Activated naive CD8-positive, alpha-beta T cell (primary cell): ENCODE data around the gene ARMH2.
"Not testable (repeated sequence)": the region's sequence is repeated elsewhere in the genome, so short reads cannot be mapped to it uniquely, and the experiment has no call there.

Experiments used
- H3K27ac Mint-ChIP-seq: one replicate; pipeline ENCODE4 v1.8.0; 2021; ENCODE audit warnings: mixed read lengths
- H3K27me3 Mint-ChIP-seq: one replicate; pipeline ENCODE4 v1.8.0; 2021; ENCODE audit warnings: mixed read lengths
- H3K36me3 Mint-ChIP-seq: one replicate; pipeline ENCODE4 v1.8.0; 2021; ENCODE audit warnings: mixed read lengths
- H3K4me1 Mint-ChIP-seq: one replicate; pipeline ENCODE4 v1.8.0; 2021; ENCODE audit warnings: low read depth, mixed read lengths
- H3K4me3 Mint-ChIP-seq: one replicate; pipeline ENCODE4 v1.8.0; 2021; ENCODE audit warnings: mild to moderate bottlenecking, mixed read lengths
- H3K9me3 Mint-ChIP-seq: one replicate; pipeline ENCODE4 v1.8.0; 2021; ENCODE audit warnings: low read depth, mixed read lengths

Gene ARMH2

DNA sequence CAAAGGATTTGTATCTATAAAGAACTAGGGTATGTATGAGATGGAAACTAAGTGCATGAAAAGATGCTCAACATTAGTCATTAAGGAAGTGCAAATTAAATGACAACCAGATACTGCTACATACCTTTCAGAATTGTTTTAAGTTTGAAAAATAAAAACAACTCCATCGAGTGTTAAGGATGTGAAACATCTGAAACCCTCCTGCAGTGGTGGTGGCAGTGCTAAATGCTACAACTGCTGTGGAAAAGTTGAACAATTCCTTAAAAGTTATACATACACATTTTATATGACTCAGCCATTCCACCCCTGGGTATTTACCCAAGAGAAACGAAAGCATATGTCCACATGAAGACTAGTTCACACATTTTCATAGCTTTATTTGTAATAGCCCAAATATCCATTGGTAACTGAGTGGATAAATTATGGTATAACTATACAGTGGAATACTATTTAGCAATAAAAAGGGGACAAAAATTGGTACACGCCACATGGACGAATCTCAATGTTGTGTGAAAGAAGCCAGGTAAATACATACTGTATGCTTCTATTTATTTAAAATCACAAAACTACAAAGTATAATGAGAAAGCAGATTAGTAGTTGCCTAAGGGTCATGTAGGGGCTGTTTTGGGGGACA is 10.6 kb downstream of the ARMH2 start:
- H3K4me3 Mint-ChIP-seq = peak overlapping the region; percentile 28
- no peaks in the 10 kb centered on the region for H3K27me3 Mint-ChIP-seq
- H3K4me1 Mint-ChIP-seq = peaks cover 16% of the 10 kb centered on the region
- H3K36me3 Mint-ChIP-seq = peaks cover 21% of the 10 kb centered on the region
- no peaks in the 10 kb centered on the region for H3K9me3 Mint-ChIP-seq
- peak overlapping the region; percentile 72 for H3K27ac Mint-ChIP-seq

DNA sequence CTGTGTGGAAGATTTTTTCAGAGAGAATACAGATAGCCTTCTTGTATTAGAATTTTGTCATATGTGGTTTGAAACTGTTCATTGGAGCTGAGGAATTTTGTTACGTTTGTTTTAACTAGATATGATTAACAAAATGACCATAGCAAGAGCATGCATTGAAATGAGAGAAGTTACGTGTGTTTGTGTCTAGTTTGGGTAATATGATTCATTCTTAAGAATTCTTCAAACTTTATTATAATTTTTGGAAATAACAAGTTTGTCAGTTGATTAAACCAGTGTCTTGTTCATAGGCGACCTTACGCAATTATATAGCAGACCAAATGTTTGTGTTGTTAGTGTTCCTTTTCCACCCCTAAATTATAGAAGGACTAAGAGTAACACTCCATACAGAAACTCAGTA is 18.5 kb downstream of the ARMH2 start:
- Mint-ChIP-seq H3K9me3 (no peaks in the 10 kb centered on the region), H3K27ac (no peak overlapping the region), H3K36me3 (peaks cover 20% of the 10 kb centered on the region), H3K27me3 (no peaks in the 10 kb centered on the region), H3K4me1 (peaks cover 26% of the 10 kb centered on the region), H3K4me3 (no peak overlapping the region)

DNA sequence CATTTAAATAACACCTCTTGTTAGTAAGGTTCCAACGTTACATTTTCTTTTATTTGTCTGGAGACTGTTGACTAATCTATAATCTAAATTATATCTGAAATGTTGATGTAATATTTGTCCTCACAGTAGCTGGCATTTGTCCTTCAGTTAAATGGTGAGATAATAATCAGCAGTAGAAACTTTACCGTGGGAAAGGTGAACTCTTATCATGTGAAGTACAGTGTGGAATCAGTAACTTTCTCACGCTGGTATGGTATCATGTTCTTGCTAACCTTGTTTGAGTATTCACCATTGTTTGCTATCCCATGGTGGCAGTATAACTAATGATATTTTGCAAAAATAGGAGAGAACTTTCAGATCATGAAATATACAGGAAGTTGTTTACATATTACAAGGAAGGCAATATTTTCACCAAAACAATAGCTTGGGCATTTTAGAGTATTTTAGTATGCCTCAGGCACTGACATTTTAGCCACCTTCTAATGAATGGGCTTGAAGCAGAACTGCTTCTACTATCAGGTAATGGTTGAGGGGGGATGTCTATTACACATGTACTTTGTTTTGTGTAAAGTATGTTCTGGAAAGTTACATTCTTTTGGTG is 19.2 kb downstream of the ARMH2 start:
- H3K4me1 Mint-ChIP-seq = peaks cover 26% of the 10 kb centered on the region
- H3K27ac Mint-ChIP-seq = no peak overlapping the region
- no peaks in the 10 kb centered on the region for H3K27me3 Mint-ChIP-seq
- peaks cover 19% of the 10 kb centered on the region for H3K36me3 Mint-ChIP-seq
- H3K4me3 Mint-ChIP-seq = no peak overlapping the region
- no peaks in the 10 kb centered on the region for H3K9me3 Mint-ChIP-seq

DNA sequence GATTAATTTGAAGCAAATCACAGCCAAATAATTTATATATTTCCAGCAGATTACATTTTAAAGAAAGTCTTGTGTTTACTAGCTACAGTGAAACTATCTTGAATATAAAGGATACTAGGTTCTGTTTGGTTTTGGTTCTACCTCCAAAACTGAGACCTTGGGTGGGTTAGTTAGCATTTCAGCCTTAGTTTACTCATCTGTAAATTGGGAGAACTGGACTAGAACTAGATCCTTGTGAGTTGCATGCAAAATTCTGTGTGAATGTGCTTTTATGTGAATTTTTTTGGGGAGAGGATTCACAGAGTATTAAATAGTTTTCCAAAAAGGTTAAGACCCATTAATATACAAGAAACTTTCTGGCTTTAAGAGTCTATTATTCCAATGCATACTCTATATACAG is 19.8 kb downstream of the ARMH2 start:
- Mint-ChIP-seq H3K36me3 (peaks cover 16% of the 10 kb centered on the region), H3K9me3 (no peaks in the 10 kb centered on the region), H3K4me3 (no peak overlapping the region), H3K27me3 (no peaks in the 10 kb centered on the region), H3K27ac (no peak overlapping the region), H3K4me1 (peaks cover 26% of the 10 kb centered on the region)

DNA sequence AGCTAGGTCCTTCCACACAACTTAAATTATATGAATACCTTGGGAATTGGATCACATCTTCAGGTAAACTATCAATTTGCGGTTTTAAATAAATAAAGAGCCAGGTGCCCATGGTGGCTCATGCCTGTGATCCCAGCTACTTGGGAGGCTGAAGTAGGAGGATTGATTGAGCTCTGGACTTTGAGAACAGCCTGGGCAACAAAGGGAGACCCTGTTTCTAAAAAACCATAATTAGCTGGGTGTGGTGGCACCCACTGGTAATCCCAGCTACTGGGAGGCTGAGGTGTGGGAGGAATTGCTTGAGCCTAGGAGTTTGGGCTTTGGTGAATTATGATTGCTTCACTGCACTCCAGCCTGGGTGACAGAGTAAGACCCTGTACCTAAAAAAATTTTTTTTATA is 20.6 kb downstream of the ARMH2 start:
- Mint-ChIP-seq H3K27ac (no peak overlapping the region), H3K4me1 (peaks cover 26% of the 10 kb centered on the region), H3K9me3 (no peaks in the 10 kb centered on the region), H3K4me3 (peak overlapping the region; percentile 41), H3K36me3 (peaks cover 14% of the 10 kb centered on the region), H3K27me3 (no peaks in the 10 kb centered on the region)

DNA sequence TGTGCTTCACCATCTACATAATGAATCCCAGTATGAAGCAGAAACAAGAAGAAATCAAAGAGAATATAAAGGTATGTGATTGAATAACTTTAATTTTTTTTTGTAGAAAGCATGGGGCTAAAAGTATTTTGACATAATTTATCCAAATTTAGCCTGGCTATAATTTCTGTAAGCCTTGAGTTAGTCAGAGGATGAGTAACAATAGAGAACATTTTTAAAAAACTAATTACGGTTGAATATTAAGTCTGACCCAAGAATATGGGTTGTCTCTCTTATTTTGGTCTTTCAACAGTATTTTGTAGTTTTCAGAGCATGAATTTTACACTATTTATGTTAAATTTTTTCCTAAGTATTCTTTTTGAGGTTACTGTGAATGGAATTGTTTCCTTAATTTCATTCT is 21.5 kb downstream of the ARMH2 start:
- Mint-ChIP-seq H3K4me1 (peaks cover 26% of the 10 kb centered on the region), H3K27me3 (no peaks in the 10 kb centered on the region), H3K27ac (no peak overlapping the region), H3K4me3 (peak overlapping the region; percentile 99), H3K9me3 (no peaks in the 10 kb centered on the region), H3K36me3 (peaks cover 14% of the 10 kb centered on the region)

DNA sequence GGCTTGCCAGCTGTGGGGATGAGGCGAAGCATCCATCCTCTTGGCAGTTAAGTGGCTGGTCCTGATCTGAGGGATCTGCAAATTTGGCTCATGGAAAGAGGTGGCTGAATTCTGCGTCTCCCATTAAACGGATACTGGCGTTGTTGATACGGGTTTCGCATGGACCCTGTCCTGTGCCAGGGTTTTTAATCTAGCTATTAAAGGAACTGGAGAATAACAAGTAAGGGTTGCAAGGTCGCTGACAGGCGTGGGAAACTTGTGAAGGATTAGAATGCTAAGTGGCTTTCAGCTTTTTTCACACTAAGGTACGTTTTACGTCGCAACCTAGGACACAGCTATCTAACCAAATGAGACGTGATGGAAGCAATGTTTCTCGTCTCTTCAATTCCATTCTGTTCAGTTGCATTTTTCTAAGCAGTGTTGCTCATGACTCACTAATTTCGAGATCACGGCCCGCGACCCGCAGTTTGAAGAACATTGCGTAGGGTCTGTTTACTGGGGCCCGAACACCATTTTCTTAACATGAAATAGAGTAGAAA is 23.1 kb downstream of the ARMH2 start:
- Mint-ChIP-seq H3K36me3 (peaks cover 12% of the 10 kb centered on the region), H3K4me1 (peaks cover 26% of the 10 kb centered on the region), H3K27me3 (no peaks in the 10 kb centered on the region), H3K27ac (peak overlapping the region; percentile 99), H3K4me3 (peak overlapping the region; percentile 99), H3K9me3 (no peaks in the 10 kb centered on the region)

DNA sequence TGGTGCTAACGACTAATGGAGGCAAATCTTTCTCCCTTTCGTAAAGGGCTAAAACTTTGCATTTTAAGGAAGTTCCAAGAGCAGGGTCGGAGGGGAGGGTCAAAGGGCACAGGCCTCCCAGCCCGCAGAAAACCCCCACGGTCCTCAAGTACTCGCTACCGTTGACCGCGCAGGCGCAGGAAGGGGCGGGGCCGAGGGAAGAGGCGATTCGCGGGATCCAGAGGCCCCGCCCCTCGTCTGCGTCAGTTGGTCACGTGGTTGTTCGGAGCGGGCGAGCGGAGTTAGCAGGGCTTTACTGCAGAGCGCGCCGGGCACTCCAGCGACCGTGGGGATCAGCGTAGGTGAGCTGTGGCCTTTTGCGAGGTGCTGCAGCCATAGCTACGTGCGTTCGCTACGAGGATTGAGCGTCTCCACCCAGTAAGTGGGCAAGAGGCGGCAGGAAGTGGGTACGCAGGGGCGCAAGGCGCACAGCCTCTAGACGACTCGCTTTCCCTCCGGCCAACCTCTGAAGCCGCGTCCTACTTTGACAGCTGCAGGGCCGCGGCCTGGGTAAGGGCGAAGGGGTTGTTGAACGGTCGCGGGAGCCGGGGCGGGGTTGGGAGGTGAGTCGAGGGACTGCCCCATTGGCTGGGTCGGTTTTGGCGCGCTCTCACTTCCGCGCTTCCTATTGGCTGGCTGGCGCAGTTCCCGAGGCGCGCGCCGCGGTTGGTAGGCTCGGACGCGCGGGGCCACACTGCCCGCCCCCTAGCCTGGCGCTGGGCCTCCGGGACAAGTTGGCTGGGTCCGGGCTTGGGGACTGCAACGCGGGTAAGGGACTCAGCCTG is 23.8 kb downstream of the ARMH2 start, which contains the start of gene GMNN:
Gene GMNN (plus strand): TSS at position 242 of the 824 bp plus-strand sequence. CDS start 2,310 bp downstream, outside the sequence.
- H3K27ac Mint-ChIP-seq = peak within 1 kb of the TSS; percentile 99
- H3K36me3 Mint-ChIP-seq = peaks cover 9% of the 10 kb centered on the region
- peak within 1 kb of the TSS; percentile 99 for H3K4me3 Mint-ChIP-seq
- H3K4me1 Mint-ChIP-seq = peaks cover 23% of the 10 kb centered on the region
- no peaks in the 10 kb centered on the region for H3K27me3 Mint-ChIP-seq
- no peaks in the 10 kb centered on the region for H3K9me3 Mint-ChIP-seq

DNA sequence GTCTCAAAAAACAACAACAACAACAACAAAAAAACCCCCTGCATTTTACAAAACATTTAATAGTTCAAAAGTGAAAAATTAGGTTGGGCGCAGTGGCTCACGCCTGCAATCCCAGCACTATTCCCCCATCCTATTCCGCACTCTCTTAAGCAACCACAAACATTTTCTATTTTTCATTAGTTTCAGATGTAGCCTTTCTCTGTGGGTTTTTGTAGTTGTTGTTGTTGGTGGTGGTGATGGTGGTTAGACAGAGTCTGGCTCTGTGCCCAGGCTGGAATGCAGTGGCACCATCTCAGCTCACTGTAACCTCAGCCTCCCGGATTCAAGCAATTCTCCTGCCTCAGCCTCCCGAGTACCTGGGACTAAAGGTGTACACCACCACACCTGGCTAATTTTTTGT is 30.4 kb downstream of the ARMH2 start:
- H3K4me3 Mint-ChIP-seq = no peak overlapping the region
- H3K4me1 Mint-ChIP-seq = peaks cover 3% of the 10 kb centered on the region
- H3K36me3 Mint-ChIP-seq = no peaks in the 10 kb centered on the region
- H3K27ac Mint-ChIP-seq = no peak overlapping the region
- no peaks in the 10 kb centered on the region for H3K9me3 Mint-ChIP-seq
- H3K27me3 Mint-ChIP-seq = no peaks in the 10 kb centered on the region

DNA sequence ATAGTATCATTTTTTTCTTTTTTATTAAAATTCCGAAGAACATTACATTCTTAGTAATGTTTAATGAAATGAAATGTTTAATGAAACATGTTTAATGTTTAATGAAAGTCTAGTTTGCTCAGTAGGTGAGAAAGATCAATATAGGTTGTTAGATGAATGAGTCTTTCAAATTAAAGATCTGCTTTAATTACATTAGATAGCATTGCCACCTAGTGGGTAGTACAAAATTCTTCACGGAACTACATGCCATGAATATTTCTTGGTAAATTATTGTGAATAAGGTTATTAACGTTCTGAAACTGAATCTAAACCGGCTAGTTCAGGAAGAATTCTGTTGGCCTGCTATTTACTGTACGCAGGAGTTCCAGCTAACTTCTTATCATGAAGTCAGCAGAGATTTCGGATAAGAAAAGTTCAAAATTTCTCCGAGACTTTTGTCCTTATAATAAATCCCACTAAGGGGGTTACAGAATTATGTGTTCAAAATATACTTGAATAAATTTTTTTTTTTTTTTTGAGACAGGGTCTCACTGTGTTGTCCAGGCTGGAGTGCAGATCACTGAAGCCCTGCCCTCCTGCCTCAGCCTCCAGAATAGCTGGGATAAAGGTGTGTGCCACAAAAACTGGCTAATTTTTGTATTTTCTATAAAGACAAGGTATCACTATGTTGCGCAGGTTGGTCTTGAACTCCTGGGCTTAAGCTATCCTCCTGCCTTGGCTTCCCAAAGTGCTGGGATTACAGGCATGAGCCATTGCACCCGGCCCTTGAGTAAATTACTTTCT is 31.8 kb downstream of the ARMH2 start:
- Mint-ChIP-seq H3K4me1 (peaks cover 3% of the 10 kb centered on the region), H3K9me3 (no peaks in the 10 kb centered on the region), H3K36me3 (no peaks in the 10 kb centered on the region), H3K27me3 (no peaks in the 10 kb centered on the region), H3K4me3 (no peak overlapping the region), H3K27ac (no peak overlapping the region)

DNA sequence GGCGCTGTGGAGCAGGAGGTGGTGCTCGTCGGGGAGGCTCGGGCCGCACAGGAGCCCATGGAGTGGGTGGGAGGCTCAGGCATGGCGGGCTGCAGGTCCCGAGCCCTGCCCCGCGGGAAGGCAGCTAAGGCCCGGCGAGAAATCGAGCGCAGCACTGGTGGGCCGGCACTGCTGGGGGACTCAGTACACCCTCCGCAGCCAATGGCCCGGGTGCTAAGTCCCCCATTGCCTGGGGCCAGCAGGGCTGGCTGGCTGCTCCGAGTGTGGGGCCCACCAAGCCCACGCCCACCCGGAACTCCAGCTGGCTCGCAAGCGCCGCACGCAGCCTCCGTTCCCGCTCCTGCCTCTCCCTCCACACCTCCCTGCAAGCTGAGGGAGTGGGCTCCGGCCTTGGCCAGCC is 32.7 kb downstream of the ARMH2 start:
- not testable (repeated sequence) for H3K27me3 Mint-ChIP-seq, H3K4me1 Mint-ChIP-seq, H3K4me3 Mint-ChIP-seq, H3K9me3 Mint-ChIP-seq, H3K36me3 Mint-ChIP-seq, H3K27ac Mint-ChIP-seq

DNA sequence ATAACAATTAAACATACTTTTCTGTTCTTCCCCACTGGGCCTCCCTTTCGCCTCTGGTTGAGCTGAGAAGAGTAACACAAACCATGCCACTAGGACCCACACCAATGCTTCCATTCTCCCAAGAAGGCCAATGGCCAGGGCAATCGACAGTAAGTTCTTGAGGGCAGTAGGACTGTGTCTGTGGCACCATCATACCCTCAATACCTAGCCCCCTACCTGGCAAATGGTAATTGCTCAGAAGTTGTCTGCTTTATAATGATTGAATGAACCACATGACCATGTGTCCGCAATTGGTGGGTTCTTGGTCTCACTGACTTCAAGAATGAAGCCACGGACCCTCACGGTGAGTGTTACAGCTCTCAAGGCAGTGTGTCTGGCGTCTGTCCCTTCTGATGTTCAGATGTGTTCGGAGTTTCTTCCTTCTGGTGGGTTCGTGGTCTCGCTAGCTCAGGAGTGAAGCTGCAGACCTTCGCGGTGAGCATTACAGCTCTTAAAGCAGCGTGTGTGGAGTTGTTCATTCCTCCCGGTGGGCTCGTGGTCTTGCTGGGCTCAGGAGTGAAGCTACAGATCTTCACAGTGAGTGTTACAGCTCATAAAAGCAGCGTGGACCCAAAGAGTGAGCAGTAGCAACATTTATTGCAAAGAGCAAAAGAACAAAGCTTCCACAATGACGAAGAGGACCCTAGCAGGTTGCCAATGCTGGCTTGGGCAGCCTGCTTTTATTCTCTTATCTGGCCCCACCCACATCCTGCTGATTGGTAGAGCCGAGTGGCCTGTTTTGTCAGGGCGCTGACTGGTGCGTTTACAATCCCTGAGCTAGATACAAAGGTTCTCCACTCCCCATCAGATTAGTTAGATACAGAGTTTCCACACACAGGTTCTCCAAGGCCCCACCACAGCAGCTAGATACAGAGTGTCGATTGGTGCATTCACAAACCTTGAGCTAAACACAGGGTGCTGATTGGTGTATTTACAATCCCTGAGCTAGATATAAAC is 33.6 kb downstream of the ARMH2 start:
- not testable (repeated sequence) for H3K4me3 Mint-ChIP-seq, H3K36me3 Mint-ChIP-seq, H3K4me1 Mint-ChIP-seq, H3K9me3 Mint-ChIP-seq, H3K27ac Mint-ChIP-seq, H3K27me3 Mint-ChIP-seq

DNA sequence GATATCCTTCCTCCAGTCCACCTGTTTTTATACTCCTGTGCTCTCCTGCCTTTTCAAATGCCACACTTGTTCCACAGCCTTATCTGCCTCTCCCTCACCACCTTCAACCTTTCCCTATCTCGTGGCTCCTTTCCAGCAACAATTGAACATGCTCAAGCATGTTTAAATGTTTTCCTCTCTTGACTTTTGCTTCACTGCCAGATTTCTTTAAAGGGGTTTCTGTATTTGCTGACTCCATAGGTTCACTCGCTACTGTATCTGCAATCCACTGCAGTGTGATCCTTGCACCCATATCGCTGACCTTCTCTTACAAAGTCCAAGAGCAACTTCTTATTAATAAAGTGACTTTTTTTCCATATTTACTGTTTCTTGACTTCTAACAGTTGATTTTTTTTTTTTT is 35.1 kb downstream of the ARMH2 start:
- H3K36me3 Mint-ChIP-seq = no peaks in the 10 kb centered on the region
- H3K9me3 Mint-ChIP-seq = no peaks in the 10 kb centered on the region
- H3K27me3 Mint-ChIP-seq = no peaks in the 10 kb centered on the region
- H3K4me3 Mint-ChIP-seq = no peak overlapping the region
- no peak overlapping the region for H3K27ac Mint-ChIP-seq
- H3K4me1 Mint-ChIP-seq = peaks cover 3% of the 10 kb centered on the region

DNA sequence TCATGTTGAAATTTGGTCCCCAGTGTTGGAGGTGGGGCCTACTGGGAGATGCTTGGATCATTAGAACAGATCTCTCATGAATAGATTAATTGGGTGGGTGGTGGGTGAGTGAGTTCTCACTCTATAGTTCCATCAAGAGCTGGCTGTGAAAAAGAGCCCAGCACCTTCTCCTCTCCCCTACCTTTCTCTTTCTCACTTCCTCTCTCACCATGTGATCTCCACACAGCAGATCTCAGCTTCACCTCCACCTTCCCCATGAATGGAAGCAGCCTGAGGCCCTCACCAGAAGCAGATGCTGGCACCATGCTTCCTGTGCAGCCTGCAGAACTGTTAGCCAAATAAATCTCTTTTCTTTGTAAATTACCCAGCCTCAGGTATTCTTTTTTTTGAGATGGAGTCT is 36.9 kb downstream of the ARMH2 start:
- Mint-ChIP-seq H3K4me3 (no peak overlapping the region), H3K4me1 (peaks cover 3% of the 10 kb centered on the region), H3K9me3 (no peaks in the 10 kb centered on the region), H3K27me3 (no peaks in the 10 kb centered on the region), H3K36me3 (no peaks in the 10 kb centered on the region), H3K27ac (no peak overlapping the region)
